K562 (cell line): Measurements from ENCODE around the gene GTPBP1. TPM values are rescaled to one million over a fixed set of nuclear protein-coding genes. Genes with fewer than 3 reads are reported as not detected.
A peak's percentile ranks its signal among the peaks of the same experiment; 100 is the strongest.

Experiments
- CBFA2T2 ChIP-seq: fragments of 450-650 bp; conservative IDR thresholded peaks from 2 replicates; pipeline ENCODE4 v1.6.1; 2017; ENCODE audit warnings: mild to moderate bottlenecking
- DMBX1 ChIP-seq: fragments of 250-450 bp; sonication (Bioruptor Pico); IDR thresholded peaks from 2 replicates; pipeline ENCODE4 v1.8.0; 2022; ENCODE audit warnings: inconsistent platforms, mild to moderate bottlenecking, moderate library complexity, borderline replicate concordance
- DPF2 ChIP-seq: fragments of 450-650 bp; IDR thresholded peaks from 2 replicates; pipeline ENCODE4 v1.6.1; 2016
- ELF2 ChIP-seq: fragments of 250-450 bp; sonication (Bioruptor Pico); IDR thresholded peaks from 2 replicates; pipeline ENCODE4 v1.5.0; 2021; ENCODE audit warnings: mild to moderate bottlenecking
- MAFK ChIP-seq: IDR thresholded peaks from 2 replicates; pipeline ENCODE4 v1.6.1; 2011; ENCODE audit warnings: low read length, improper control_type of control experiment
- SAFB2 ChIP-seq: fragments of 200-400 bp; formaldehyde crosslinking; IDR thresholded peaks from 2 replicates; pipeline ENCODE4 v1.6.1; 2018; ENCODE audit warnings: borderline replicate concordance, low read length, low read depth, moderate library complexity; ENCODE audit not compliant: severe bottlenecking
- SPI1 ChIP-seq: IDR thresholded peaks from 2 replicates; pipeline ENCODE4 v1.6.1; 2011; ENCODE audit warnings: low read depth, low read length, control low read depth, borderline replicate concordance
- STAT5B ChIP-seq: fragments of 250-450 bp; sonication (Bioruptor Pico); IDR thresholded peaks from 2 replicates; pipeline ENCODE4 v1.8.0; 2021; ENCODE audit warnings: mild to moderate bottlenecking, inconsistent platforms
- TGIF2 ChIP-seq: sonication (generic); formaldehyde crosslinking; IDR thresholded peaks from 2 replicates; pipeline ENCODE4 v1.8.1; 2022; ENCODE audit warnings: mild to moderate bottlenecking, missing genetic modification reagents, moderate library complexity
- ZNF316 ChIP-seq: fragments of 450-650 bp; IDR thresholded peaks from 2 replicates; pipeline ENCODE4 v1.6.1; 2016
- ZNF561 ChIP-seq: fragments of 450-650 bp; formaldehyde crosslinking; conservative IDR thresholded peaks from 2 replicates; pipeline ENCODE4 v1.4.0; 2020; ENCODE audit warnings: mild to moderate bottlenecking, moderate library complexity
- polyA plus RNA-seq, 8 experiments: library from polyadenylated mRNA; depleted of rRNA in 4 of 8; stranded (reverse) in 5 of 8; unstranded in 3 of 8; fragments of >200 nt; fragmentation: Nextera tagmentation in 2 of 8; fragmentation: Illumina TruSeq in 1 of 8; extraction: Ambion mirVana in 2 of 8; extraction: Trizol in 1 of 8; gene quantifications; 2 replicates each; pipeline versions ENCODE4 v1.2.1 to v1.2.3, GENCODE V29; 2011 to 2014; ENCODE audit warnings: inconsistent platforms in 1 of 8, missing spikeins in 1 of 8
- total RNA-seq, 7 experiments: library from RNA; depleted of rRNA in 6 of 7; stranded (reverse); fragments of >200 nt in 6 of 7; fragmentation: Illumina TruSeq in 2 of 7; extraction: Trizol in 2 of 7; gene quantifications; 2 replicates each; pipeline versions ENCODE4 v1.2.1 to v1.2.3, GENCODE V29; 2011 to 2021; ENCODE audit warnings: low replicate concordance in 1 of 7
- TF ChIP-seq, protein P1 (sequence below): sonication (generic); formaldehyde crosslinking; IDR thresholded peaks from 2 replicates; pipeline ENCODE4 v1.8.0; 2022; ENCODE audit warnings: mild to moderate bottlenecking, missing genetic modification reagents
- TF ChIP-seq, protein P2 (sequence below): fragments of 250-450 bp; sonication (Bioruptor Pico); IDR thresholded peaks from 2 replicates; pipeline ENCODE4 v1.8.0; 2021; ENCODE audit warnings: borderline replicate concordance, mild to moderate bottlenecking, moderate library complexity; ENCODE audit not compliant: poor library complexity, severe bottlenecking
- TF ChIP-seq, protein P3 (sequence below): fragments of 200-600 bp; sonication (generic); IDR thresholded peaks from one replicate; pipeline ENCODE4 v1.6.1; 2012; ENCODE audit warnings: mild to moderate bottlenecking, low read depth, low read length, inconsistent platforms

GTPBP1 gene
- total and polyA plus RNA-seq, 9 of the 15 experiments (the other 6 are each of a cell fraction or from before 2014, with no cell fraction given) = 0.83 to 53.2 (median 23.3) TPM

DNA sequence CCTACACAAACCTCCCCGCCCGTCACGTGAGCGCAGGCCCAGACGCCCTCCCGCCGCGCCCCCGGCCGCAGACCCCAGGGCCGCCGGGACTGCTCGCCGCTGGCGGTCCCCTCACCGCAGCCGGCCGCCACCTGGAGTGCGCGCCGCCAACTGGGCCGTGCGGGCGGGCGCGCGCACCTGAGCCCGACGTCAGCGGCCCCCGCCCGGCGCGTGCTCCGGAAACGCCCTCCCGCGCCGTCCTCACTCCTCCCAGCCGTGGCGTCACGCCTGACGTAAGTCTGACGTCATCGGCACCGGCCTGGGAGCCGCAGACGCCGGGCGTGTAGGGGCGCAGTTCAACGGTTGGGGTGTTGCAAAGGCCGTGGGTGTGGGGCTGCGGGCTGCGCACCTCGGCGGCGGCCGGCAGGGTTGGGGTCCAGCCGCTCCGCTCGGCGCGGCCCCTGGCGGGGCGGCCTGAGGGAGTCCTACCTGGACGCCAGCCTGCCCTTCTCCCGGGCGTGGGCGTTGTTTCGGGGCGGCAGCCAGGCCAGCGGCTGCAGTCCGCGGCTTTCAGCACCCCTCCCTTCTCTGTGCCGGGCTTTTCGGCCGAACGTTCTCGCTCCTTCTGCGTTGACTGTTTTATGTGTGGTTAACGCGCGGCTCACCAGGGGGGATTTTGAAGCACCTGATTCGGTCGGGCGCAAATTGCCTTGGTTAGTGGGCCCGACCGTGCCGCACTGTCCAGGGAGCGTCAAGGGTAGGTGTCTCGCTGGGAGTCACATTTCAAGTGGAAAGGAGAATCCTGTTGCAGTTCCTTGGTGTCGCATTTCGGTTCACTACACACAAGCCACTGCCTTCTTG lies 4.7 kb upstream of the GTPBP1 start, which contains the start of gene JOSD1 (continued):
- TF ChIP-seq, protein P1, sequence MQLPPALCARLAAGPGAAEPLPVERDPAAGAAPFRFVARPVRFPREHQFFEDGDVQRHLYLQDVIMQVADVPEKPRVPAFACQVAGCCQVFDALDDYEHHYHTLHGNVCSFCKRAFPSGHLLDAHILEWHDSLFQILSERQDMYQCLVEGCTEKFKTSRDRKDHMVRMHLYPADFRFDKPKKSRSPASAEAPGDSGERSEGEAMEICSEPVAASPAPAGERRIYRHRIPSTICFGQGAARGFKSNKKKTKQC (CRISPR knock-in tag) = 0 out of 2 replicates have a peak, but pooled peaks have one; percentile 64
- TF ChIP-seq CBFA2T2 = no peak
- no peak for TF ChIP-seq TGIF2 (CRISPR knock-in tag)
- no peak for TF ChIP-seq ELF2
- no peak for TF ChIP-seq SAFB2
- no peak for TF ChIP-seq DMBX1
- TF ChIP-seq, protein P2, sequence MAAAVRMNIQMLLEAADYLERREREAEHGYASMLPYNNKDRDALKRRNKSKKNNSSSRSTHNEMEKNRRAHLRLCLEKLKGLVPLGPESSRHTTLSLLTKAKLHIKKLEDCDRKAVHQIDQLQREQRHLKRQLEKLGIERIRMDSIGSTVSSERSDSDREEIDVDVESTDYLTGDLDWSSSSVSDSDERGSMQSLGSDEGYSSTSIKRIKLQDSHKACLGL (CRISPR knock-in tag) = no peak
- TF ChIP-seq STAT5B = no peak
- TF ChIP-seq, protein P3, sequence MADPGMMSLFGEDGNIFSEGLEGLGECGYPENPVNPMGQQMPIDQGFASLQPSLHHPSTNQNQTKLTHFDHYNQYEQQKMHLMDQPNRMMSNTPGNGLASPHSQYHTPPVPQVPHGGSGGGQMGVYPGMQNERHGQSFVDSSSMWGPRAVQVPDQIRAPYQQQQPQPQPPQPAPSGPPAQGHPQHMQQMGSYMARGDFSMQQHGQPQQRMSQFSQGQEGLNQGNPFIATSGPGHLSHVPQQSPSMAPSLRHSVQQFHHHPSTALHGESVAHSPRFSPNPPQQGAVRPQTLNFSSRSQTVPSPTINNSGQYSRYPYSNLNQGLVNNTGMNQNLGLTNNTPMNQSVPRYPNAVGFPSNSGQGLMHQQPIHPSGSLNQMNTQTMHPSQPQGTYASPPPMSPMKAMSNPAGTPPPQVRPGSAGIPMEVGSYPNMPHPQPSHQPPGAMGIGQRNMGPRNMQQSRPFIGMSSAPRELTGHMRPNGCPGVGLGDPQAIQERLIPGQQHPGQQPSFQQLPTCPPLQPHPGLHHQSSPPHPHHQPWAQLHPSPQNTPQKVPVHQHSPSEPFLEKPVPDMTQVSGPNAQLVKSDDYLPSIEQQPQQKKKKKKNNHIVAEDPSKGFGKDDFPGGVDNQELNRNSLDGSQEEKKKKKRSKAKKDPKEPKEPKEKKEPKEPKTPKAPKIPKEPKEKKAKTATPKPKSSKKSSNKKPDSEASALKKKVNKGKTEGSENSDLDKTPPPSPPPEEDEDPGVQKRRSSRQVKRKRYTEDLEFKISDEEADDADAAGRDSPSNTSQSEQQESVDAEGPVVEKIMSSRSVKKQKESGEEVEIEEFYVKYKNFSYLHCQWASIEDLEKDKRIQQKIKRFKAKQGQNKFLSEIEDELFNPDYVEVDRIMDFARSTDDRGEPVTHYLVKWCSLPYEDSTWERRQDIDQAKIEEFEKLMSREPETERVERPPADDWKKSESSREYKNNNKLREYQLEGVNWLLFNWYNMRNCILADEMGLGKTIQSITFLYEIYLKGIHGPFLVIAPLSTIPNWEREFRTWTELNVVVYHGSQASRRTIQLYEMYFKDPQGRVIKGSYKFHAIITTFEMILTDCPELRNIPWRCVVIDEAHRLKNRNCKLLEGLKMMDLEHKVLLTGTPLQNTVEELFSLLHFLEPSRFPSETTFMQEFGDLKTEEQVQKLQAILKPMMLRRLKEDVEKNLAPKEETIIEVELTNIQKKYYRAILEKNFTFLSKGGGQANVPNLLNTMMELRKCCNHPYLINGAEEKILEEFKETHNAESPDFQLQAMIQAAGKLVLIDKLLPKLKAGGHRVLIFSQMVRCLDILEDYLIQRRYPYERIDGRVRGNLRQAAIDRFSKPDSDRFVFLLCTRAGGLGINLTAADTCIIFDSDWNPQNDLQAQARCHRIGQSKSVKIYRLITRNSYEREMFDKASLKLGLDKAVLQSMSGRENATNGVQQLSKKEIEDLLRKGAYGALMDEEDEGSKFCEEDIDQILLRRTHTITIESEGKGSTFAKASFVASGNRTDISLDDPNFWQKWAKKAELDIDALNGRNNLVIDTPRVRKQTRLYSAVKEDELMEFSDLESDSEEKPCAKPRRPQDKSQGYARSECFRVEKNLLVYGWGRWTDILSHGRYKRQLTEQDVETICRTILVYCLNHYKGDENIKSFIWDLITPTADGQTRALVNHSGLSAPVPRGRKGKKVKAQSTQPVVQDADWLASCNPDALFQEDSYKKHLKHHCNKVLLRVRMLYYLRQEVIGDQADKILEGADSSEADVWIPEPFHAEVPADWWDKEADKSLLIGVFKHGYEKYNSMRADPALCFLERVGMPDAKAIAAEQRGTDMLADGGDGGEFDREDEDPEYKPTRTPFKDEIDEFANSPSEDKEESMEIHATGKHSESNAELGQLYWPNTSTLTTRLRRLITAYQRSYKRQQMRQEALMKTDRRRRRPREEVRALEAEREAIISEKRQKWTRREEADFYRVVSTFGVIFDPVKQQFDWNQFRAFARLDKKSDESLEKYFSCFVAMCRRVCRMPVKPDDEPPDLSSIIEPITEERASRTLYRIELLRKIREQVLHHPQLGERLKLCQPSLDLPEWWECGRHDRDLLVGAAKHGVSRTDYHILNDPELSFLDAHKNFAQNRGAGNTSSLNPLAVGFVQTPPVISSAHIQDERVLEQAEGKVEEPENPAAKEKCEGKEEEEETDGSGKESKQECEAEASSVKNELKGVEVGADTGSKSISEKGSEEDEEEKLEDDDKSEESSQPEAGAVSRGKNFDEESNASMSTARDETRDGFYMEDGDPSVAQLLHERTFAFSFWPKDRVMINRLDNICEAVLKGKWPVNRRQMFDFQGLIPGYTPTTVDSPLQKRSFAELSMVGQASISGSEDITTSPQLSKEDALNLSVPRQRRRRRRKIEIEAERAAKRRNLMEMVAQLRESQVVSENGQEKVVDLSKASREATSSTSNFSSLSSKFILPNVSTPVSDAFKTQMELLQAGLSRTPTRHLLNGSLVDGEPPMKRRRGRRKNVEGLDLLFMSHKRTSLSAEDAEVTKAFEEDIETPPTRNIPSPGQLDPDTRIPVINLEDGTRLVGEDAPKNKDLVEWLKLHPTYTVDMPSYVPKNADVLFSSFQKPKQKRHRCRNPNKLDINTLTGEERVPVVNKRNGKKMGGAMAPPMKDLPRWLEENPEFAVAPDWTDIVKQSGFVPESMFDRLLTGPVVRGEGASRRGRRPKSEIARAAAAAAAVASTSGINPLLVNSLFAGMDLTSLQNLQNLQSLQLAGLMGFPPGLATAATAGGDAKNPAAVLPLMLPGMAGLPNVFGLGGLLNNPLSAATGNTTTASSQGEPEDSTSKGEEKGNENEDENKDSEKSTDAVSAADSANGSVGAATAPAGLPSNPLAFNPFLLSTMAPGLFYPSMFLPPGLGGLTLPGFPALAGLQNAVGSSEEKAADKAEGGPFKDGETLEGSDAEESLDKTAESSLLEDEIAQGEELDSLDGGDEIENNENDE = no peak
- TF ChIP-seq MAFK = no peak
- TF ChIP-seq ZNF561 (CRISPR knock-in tag) = no peak
- no peak for TF ChIP-seq SPI1
- no peak for TF ChIP-seq ZNF316
- TF ChIP-seq DPF2 = 0 out of 2 replicates have a peak, but pooled peaks have one; percentile 26
